Bronchial epithelial cell (primary cell): ENCODE data around the gene PIGC. TPM values are rescaled to one million over a fixed set of nuclear protein-coding genes. Genes with fewer than 3 reads are reported as not detected.

Experiments used
- DNase-seq: peaks from one replicate; pipeline ENCODE4 v3.0.0-alpha.2; 2010; ENCODE audit warnings: low read depth
- FAIRE-seq: peaks from 2 replicates; lab custom pipeline; 2011; peaks lifted over from hg19 to GRCh38; lab: Jason Lieb, UNC
- H3K27me3 ChIP-seq: 2 replicates; pipeline ENCODE4 v1.5.1; 2011; ENCODE audit warnings: low read length; ENCODE audit not compliant: control insufficient read depth, insufficient read depth
- H3K36me3 ChIP-seq: 2 replicates; pipeline ENCODE4 v1.5.1; 2011; ENCODE audit warnings: low read length; ENCODE audit not compliant: control insufficient read depth, insufficient read depth
- H3K4me3 ChIP-seq: 2 replicates; pipeline ENCODE4 v1.5.1; 2011; ENCODE audit warnings: mild to moderate bottlenecking, low read depth, low read length, control low read depth
- CTCF ChIP-seq: IDR thresholded peaks from 2 replicates; pipeline ENCODE4 v1.5.1; 2011; ENCODE audit warnings: mild to moderate bottlenecking, moderate library complexity, low read length, control low read depth, inconsistent platforms; ENCODE audit not compliant: insufficient read depth, severe bottlenecking
- total RNA-seq: library from RNA; depleted of rRNA; stranded (reverse); fragments of >200 nt; gene quantifications from 2 replicates; pipeline ENCODE4 v1.2.1, GENCODE V29; 2014

Gene PIGC
- total RNA-seq, 1 donor from 2014 or later: 16.8 TPM

GRCh38 chr1:172467446-172467845 is 23.6 kb upstream of the PIGC start:
- no peak for TF ChIP-seq CTCF
- Histone ChIP-seq H3K36me3 (no peaks in the 10 kb centered on the region), H3K4me3 (no peak overlapping the region), H3K27me3 (no peaks in the 10 kb centered on the region)
- FAIRE-seq (no peak), DNase-seq (no peak)

- TF ChIP-seq CTCF: no peak
- Histone ChIP-seq H3K36me3 (no peaks in the 10 kb centered on the region), H3K4me3 (no peak overlapping the region), H3K27me3 (no peaks in the 10 kb centered on the region)
- peak; percentile 78 for DNase-seq
- FAIRE-seq: peak; percentile 90
Measured at GRCh38 chr1:172466795-172467407, 23.0 kb upstream of the PIGC start.

GRCh38 chr1:172465617-172466016 is 21.7 kb upstream of the PIGC start:
- FAIRE-seq (no peak), DNase-seq (no peak)
- H3K36me3 ChIP-seq: no peaks in the 10 kb centered on the region
- no peak for TF ChIP-seq CTCF
- no peak overlapping the region for H3K4me3 ChIP-seq
- no peaks in the 10 kb centered on the region for H3K27me3 ChIP-seq

- Histone ChIP-seq H3K27me3 (no peaks in the 10 kb centered on the region), H3K36me3 (no peaks in the 10 kb centered on the region), H3K4me3 (no peak overlapping the region)
- DNase-seq (peak; percentile 21), FAIRE-seq (no peak)
- no peak for TF ChIP-seq CTCF
Measured at GRCh38 chr1:172460887-172461315, 17.0 kb upstream of the PIGC start.

- no peaks in the 10 kb centered on the region for H3K27me3 ChIP-seq
- H3K4me3 ChIP-seq: no peak overlapping the region
- no peaks in the 10 kb centered on the region for H3K36me3 ChIP-seq
- FAIRE-seq: no peak
- TF ChIP-seq CTCF: no peak
- peak; percentile 77 for DNase-seq
Measured at GRCh38 chr1:172460177-172460576, 16.3 kb upstream of the PIGC start.
